ENCODE results near the gene PRR14L. TPM values are rescaled to one million over a fixed set of nuclear protein-coding genes. Genes with fewer than 3 reads are reported as not detected.

PRR14L gene
- total RNA-seq, 6 experiments from 2014 or later = 11.2 to 22.8 (median 17.0) TPM

DNA sequence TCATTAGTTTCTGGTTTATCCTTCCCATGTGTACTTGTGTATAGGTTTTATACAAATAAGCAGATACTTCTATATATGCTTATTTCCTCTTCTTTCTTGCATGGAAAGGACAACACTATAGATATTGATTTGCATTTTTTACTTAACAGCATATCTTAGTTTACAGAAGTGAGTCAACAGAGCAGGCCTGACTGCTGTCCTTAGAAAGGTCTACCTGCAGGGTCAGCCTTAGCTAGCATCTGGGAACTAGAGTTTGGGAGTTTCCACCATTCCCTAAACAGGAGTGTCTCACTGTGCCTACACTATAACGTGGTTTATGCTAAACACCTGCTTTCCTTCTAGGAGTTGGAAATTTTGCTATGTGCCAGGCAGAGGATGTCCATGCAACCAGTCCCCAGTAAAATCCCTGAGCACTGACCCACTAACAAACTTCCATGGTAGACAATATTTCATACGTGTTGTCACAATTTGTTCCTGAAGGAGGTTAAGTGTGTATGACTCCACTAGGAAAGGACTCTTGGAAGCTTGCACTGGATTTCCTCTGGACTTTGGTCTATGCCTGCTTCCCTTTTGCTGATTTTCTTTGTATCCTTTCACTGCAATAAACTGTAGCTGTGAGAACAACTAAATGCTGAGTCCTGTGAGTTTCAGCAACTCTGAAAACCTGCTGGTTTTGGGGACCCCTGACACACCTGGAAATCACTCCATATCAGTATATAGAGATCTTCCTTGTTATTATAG lies 17.7 kb downstream of the PRR14L start:
- H3K9me3 ChIP-seq = no peaks in the 10 kb centered on the region
- no peak for DNase-seq
- H3K36me3 ChIP-seq = peaks cover 0 to 3% (median 0%) of the 10 kb centered on the region in 4 donors
- 36% methylated on average over 2 of the region's 2 CpGs for WGBS (ENCODE audit: insufficient coverage, low coverage, low lambda C conversion rate, missing lambda C conversion rate)
- intact Hi-C loops (cut with DNase I) = no loop called here
- TF ChIP-seq POLR2A (IDR thresholded peaks at IDR 0.05) (no peak), CTCF (IDR thresholded peaks at IDR 0.05) (no peak)
- H3K27me3 ChIP-seq = no peaks in the 10 kb centered on the region
- H3K27ac ChIP-seq = no peak overlapping the region
- H3K4me1 ChIP-seq = peaks cover 0 to 36% (median 5%) of the 10 kb centered on the region in 4 donors
- H3K4me3 ChIP-seq = no peak overlapping the region
- peak; percentile 55 to 69 (median 68) for ATAC-seq

GRCh38 chr22:31730344-31730711 lies 19.6 kb downstream of the PRR14L start:
- H3K4me1 ChIP-seq = peaks cover 0 to 36% (median 5%) of the 10 kb centered on the region in 4 donors
- no peaks in the 10 kb centered on the region for H3K27me3 ChIP-seq
- H3K9me3 ChIP-seq = no peaks in the 10 kb centered on the region
- intact Hi-C loops (cut with DNase I) = no loop called here
- 61% methylated on average over 8 of the region's 8 CpGs for WGBS (ENCODE audit: insufficient coverage, low coverage, low lambda C conversion rate, missing lambda C conversion rate)
- no peak overlapping the region for H3K27ac ChIP-seq
- DNase-seq (no peak), ATAC-seq (peak; percentile 14 to 40 (median 29))
- peak in 2 of 4 donors; percentile 20 to 23 for TF ChIP-seq CTCF (IDR thresholded peaks at IDR 0.05)
- no peak for TF ChIP-seq POLR2A (IDR thresholded peaks at IDR 0.05)
- H3K4me3 ChIP-seq = no peak overlapping the region
- peaks cover 0 to 11% (median 2%) of the 10 kb centered on the region in 4 donors for H3K36me3 ChIP-seq

GRCh38 chr22:31728857-31729256 lies 21.1 kb downstream of the PRR14L start:
- DNase-seq = no peak
- H3K4me1 ChIP-seq = peaks cover 0 to 36% (median 5%) of the 10 kb centered on the region in 4 donors
- H3K9me3 ChIP-seq = no peaks in the 10 kb centered on the region
- H3K27me3 ChIP-seq = no peaks in the 10 kb centered on the region
- intact Hi-C loops (cut with DNase I) = no loop called here
- no peak overlapping the region for H3K27ac ChIP-seq
- WGBS (ENCODE audit: insufficient coverage, low coverage, low lambda C conversion rate, missing lambda C conversion rate) = 63% methylated on average over 3 of the region's 4 CpGs
- H3K4me3 ChIP-seq = no peak overlapping the region
- peak; percentile 38 to 81 (median 53) for ATAC-seq
- peaks cover 0 to 14% (median 3%) of the 10 kb centered on the region in 4 donors for H3K36me3 ChIP-seq
- no peak for TF ChIP-seq POLR2A (IDR thresholded peaks at IDR 0.05)

- TF ChIP-seq CTCF (IDR thresholded peaks at IDR 0.05) (no peak), POLR2A (IDR thresholded peaks at IDR 0.05) (no peak)
- no peak overlapping the region for H3K27ac ChIP-seq
- H3K27me3 ChIP-seq = no peaks in the 10 kb centered on the region
- H3K36me3 ChIP-seq = peaks cover 0 to 21% (median 6%) of the 10 kb centered on the region in 4 donors
- peaks cover 0 to 22% (median 5%) of the 10 kb centered on the region in 4 donors for H3K4me1 ChIP-seq
- H3K4me3 ChIP-seq = no peak overlapping the region
- DNase-seq = no peak
- intact Hi-C loops (cut with DNase I) = no loop called here
- no CpG with 5 or more reads among the region's 3 CpGs for whole genome bisulfite sequencing (ENCODE audit: insufficient coverage, low coverage, low lambda C conversion rate, missing lambda C conversion rate)
- H3K9me3 ChIP-seq = no peaks in the 10 kb centered on the region
- no peak for ATAC-seq
Observed at GRCh38 chr22:31726692-31727091, 23.2 kb downstream of the PRR14L start.

DNA sequence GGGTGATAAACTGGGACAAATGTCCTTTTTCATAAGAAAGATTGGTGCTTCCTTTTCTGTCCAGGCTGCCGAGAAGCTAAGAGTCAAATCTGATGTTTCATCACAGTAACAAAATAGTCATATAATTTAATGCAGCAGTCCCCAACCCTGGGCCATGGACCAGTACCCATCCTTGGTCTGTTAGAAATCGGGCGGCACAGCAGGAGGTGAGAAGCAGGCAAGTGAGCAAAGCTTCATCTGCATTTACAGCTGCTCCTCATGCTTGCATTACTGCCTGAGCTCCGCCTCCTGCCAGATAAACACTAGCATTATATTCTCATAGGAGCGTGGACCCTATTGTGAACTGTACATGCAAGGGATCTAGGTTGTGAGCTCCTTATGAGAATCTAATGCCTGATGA lies 26.2 kb downstream of the PRR14L start:
- DNase-seq (no peak), ATAC-seq (no peak)
- H3K4me1 ChIP-seq = peaks cover 0 to 2% (median 0%) of the 10 kb centered on the region in 4 donors
- H3K27me3 ChIP-seq = no peaks in the 10 kb centered on the region
- intact Hi-C loops (cut with DNase I) = no loop called here
- WGBS (ENCODE audit: insufficient coverage, low coverage, low lambda C conversion rate, missing lambda C conversion rate) = 100% methylated on average over 1 of the region's 5 CpGs
- H3K9me3 ChIP-seq = no peaks in the 10 kb centered on the region
- no peak for TF ChIP-seq POLR2A (IDR thresholded peaks at IDR 0.05)
- TF ChIP-seq CTCF (IDR thresholded peaks at IDR 0.05) = no peak
- no peak overlapping the region for H3K27ac ChIP-seq
- peaks cover 0 to 40% (median 7%) of the 10 kb centered on the region in 4 donors for H3K36me3 ChIP-seq
- no peak overlapping the region for H3K4me3 ChIP-seq
